ENCODE data around the gene BNC2.
A peak's percentile ranks its signal among the peaks of the same experiment; 100 is the strongest.
"Not testable (repeated sequence)": the region's sequence is repeated elsewhere in the genome, so short reads cannot be mapped to it uniquely, and the experiment has no call there.

Gene BNC2, protein sequence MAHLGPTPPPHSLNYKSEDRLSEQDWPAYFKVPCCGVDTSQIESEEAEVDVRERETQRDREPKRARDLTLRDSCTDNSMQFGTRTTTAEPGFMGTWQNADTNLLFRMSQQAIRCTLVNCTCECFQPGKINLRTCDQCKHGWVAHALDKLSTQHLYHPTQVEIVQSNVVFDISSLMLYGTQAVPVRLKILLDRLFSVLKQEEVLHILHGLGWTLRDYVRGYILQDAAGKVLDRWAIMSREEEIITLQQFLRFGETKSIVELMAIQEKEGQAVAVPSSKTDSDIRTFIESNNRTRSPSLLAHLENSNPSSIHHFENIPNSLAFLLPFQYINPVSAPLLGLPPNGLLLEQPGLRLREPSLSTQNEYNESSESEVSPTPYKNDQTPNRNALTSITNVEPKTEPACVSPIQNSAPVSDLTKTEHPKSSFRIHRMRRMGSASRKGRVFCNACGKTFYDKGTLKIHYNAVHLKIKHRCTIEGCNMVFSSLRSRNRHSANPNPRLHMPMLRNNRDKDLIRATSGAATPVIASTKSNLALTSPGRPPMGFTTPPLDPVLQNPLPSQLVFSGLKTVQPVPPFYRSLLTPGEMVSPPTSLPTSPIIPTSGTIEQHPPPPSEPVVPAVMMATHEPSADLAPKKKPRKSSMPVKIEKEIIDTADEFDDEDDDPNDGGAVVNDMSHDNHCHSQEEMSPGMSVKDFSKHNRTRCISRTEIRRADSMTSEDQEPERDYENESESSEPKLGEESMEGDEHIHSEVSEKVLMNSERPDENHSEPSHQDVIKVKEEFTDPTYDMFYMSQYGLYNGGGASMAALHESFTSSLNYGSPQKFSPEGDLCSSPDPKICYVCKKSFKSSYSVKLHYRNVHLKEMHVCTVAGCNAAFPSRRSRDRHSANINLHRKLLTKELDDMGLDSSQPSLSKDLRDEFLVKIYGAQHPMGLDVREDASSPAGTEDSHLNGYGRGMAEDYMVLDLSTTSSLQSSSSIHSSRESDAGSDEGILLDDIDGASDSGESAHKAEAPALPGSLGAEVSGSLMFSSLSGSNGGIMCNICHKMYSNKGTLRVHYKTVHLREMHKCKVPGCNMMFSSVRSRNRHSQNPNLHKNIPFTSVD

DNA sequence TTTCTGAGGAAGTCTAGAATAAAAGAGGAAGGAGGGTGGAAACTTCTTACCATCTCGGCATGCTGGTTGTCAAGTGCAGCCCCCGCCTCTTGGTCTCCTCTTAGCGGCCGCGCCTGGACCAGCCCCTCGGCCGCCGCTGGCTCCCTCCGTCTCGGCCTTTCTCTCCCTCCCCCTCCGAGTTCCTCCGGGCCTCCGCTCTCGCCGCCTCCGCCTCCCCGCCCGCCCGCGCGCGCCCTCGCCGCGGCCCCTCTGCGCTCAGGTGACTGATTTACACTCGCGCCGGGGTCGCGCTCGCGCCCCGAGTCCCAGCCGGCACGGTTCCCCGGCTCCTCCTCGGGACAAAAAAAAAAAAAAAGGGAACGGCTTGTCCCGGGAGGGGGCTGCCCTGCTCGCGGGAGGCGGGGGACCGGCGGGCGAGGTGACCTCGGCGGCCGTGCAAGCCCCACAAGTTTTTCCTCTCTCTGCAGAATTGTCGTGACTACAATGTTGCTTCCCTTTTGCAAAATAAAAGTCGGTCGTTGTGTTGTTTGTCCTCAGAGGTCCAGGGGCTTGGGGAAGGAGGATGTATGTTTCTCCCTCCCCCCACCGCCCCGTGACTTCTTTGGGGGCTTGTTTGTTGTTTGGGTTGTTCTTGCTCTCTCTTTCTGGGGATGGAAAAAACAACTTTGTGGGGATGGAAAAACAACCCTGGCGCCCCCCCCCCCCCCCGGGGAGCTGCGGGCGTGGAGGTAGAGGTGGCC lies at the start of gene BNC2:
TSS of gene BNC2 (minus strand) at position 75 of the 740 bp plus-strand sequence. CDS start at position 53, 22 bp downstream.
- DNase-seq = peak; percentile 12

DNA sequence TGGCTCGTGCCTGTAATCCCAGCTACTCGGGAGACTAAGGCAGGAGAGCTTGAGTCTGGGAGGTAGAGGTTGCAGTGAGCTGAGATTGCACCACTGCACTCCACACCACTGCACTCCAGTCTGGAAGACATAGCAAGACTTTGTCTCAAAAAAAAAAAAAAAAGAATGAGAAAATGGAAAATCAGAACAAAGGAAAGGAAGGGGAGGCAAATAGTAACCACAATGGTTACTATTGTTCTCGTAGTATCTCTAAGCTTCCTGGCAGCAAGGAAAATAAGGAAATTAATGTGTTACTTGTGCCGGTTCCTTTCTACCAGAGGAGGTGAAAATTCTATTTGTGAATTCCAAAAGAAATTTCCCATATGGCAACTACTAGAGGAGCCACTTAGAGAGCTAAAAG lies 48.5 kb upstream of the BNC2 start:
- no peak for DNase-seq

DNA sequence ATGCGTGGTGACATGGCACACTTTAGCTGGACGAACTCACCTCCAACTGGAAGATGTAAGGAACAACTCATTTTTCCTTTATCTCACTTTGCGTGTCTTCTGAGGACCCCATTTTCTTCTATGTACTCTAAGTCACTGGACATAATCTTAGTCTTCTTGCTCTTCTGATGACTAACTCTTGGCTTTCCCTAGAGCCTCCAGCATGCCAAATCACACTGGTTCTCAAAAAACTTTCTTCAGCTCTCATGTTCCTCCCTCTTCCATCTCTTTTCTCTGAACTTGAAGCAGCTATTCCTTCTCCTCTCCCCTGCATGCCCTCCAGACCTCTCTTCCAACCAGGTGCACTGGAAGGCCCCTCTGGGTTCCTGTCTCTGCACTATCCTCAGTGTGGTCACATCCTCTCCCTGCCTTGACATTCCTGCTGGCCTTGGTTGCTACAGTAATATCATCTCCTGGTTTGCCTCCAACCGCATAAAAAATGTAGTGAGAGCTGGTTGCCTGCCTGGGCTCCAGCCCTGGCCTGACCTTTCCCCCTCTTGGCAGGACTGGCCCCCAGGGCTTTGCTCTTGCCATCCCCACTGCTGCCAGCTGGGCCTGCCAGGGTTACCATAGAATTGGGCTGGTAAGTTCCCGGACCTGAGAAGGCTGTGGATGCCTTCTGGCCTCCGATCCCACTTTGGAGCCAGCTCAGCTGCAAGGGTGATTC lies 44.8 kb upstream of the BNC2 start:
- no peak for DNase-seq

DNA sequence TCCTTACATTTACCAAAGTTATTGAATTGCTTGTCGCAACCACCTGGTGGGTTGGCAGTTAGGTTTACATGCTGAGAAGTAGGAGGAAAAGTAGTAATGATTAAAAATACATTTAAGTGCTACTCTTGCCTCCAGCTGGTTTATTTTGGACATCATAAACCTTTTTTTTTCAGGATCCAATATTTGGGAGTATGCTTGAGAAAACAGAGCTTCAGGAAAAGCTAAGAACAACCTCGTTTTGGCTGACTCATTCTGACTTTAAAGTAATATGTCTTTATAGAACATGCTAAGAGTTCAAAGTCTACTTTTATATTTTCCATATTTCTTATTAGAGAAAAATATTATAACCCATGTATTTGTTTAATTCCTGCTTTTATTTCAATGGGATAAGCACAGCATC lies 41.7 kb upstream of the BNC2 start:
- no peak for DNase-seq

DNA sequence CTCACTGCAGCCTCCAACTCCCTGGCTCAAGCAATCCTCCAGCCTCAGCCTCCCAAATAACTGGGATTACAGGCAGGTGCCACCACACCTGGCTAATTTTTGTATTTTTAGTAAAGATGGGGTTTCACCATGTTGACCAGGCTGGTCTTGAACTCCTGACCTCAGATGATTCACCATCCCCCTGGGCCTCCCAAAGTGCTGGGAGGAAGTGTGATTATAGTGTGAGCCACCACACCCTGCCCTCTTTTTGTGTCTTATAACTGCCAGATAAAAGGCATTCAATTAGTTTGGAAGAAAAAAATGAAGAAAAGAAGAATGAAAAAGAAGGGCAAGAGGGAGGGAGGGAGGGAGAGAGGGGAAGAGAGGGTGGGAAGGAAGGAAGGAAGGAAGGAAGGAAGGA lies 37.7 kb upstream of the BNC2 start:
- not testable (repeated sequence) for DNase-seq

DNA sequence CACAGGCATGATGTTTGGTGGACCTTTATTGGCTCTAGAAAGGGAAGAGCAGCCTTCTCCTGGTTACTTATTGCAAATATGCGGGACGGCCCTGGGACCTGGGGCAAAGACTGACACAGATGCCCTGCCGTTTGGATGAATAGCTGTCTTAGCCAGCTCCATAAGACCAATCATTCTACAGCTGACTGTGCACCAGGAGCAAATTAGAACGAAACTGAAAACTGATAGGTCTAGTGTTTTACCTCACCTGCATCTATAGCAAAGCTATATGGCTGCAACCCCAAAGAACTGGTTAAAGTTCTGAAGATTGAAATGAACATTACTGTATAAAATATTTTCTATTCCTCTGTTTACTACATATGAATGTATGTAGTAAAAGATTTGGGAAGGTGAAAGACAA lies 34.2 kb upstream of the BNC2 start:
- DNase-seq = no peak

DNA sequence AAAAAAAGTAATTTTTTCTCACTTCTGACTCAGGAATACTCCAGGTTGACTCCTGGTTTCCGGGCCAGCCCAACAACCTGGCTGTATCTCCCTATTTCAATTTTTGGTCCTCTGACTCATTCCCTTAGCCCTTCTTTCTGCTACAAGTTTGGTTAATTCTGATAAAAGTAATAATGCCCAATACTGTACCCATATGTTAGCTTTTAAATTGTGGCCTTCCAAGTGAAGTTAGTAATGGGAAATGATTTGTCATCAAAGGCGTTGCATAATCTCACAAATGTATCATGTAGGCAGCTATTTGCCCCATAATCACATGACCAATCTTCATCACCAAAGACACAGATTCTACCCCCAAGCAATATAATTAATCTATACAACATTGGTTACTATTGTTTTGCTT lies 31.1 kb upstream of the BNC2 start:
- DNase-seq = no peak

DNA sequence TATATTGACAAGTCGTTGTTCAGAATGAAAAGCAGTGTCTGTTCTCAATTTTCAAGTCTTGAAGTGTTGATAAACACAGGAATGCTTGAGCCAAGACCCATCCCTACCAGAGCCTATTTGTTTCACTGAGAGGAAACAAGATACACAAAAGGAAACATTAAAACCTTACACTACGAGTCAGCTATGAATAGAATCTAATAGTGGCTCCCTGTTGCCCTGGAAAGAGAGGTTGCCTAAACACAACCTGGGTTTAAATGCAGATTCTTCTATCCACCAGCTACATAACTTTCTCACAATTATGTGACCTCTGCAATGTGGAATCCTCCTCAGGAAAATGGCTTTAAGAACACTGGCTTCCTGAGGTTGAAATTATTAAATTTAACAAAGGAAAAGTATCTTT lies 29.1 kb upstream of the BNC2 start:
- no peak for DNase-seq

DNA sequence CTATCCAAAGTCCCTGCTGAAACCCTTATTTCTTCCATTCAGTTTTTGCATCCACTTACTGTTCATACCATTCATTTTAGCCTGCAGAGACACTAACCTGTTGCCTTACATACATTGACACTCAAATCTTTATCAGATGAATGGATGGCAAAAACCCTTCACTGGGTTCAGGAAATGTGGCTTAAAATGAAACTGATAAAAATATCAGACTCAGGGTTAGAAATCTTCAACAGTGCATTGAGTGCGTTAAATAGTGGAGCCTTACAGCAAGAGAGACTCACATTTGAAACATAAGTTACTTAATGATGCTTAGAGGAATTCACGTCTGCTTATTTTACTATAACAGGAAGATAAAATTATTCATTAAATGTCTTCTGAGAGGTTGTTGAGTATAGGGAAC lies 28.0 kb upstream of the BNC2 start:
- DNase-seq = no peak

DNA sequence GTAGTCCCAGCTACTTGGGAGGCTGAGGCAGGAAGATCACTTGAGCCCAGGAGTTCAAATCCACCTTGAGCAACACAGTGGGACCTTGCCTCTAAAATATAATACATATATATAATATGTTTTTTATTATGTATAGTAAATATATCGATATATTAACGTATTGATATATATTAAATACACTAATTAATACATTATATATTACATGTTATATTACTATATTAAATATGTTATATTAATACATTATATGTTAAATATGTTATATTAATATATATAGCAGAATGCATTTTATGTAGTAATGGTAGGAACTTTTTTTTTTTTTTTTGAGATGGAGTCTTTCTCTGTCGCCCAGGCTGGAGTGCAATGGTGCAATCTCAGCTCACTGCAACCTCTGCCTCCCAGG lies 18.1 kb upstream of the BNC2 start:
- DNase-seq = no peak

DNA sequence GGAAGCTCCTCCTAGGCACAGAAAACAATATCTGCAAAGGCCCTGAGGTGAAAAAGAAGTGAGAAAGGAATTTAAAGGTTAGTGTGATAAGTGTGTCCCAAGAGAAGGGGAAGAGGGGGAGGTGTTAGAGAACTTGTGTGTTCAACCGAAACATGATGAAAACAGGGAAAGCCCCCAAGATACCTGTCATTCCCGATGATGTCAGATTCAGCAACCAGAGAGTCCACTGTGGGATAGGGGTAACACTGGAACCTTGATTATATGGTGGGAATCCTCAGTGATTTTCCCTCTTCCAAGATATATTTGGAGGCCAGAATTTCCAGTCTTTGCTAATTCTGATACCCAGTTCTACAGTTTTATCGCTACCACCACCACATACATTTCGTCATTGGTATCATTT lies 15.5 kb upstream of the BNC2 start:
- no peak for DNase-seq

DNA sequence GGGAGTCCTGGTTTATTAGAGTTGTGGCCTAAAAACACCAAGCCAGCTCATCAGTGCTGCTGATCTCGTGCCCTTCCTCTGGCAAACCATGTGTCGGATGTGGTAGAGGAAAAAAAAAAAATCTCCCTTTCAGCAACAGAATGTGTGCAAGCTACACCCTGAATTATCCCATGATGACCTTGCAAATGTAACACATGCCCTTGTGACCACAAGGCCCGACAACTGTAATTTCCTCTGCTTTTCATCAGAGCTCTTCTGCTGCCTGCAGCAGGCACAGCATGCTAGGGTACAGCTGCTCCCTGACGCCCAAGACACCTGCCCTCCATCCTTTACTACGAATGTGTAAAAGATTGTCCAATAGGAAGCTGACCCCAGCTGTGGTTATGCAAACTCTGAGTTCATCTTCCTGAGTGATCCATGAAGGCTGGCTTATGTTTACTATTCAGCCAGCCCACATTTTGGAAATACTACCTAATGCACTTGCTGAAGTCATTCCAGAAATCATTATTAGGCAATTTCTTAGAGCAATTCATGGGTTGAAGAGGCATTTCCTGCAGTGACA lies 14.6 kb upstream of the BNC2 start:
- no peak for DNase-seq

DNA sequence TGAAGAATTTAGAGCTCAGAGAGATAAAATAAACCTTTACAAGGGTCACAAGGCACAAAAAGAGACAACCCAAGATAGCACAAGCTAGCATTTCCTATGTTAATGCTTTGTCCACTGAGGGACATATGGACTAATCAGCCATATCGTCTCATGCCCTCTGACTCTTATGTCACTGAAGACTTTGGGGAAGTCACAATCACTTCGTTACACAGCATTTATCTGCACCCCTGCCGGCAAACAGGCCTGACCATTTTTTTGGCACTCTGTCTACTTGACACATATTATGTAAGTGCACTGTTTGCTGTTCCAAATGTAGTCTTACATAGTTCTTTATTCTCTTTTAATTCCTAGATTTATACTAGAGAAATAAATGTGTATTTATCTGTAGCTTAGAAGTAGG lies 13.9 kb upstream of the BNC2 start:
- DNase-seq = no peak

DNA sequence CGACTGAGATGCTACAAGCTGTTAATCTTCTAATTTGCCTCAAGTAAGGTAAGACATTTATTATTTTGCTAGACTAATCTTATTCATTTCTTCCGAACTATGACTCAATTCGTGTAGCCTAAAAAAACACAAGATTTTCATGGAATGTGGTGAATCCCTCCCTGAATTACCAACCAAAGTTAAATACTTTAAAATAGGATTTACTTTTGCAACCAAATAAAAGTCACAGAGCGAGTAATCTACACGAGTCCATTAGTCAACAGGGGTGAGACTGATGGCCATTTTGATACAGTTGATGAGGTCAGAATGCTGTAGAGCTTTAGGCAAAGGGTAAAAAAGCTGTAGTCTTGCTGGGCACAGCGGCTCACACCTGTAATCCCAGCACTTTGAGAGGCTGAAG lies 13.1 kb upstream of the BNC2 start:
- no peak for DNase-seq

DNA sequence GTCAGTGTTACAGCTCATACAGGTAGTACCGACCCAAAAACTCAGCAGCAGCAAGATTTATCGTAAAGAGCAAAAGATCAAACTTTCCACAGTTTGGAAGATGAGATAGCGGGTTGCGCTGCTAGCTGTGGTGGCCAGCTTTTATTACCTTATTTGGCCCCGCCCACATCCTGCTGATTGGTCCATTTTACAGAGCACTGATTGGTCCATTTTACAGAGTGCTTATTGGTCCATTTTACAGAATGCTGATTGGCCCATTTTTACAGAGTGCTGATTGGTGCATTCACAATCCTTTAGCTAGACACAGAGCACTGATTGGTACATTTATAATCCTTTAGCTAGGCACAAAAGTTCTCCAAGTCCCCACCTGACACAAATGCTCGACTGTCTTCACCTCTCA lies 12.0 kb upstream of the BNC2 start:
- not testable (repeated sequence) for DNase-seq

DNA sequence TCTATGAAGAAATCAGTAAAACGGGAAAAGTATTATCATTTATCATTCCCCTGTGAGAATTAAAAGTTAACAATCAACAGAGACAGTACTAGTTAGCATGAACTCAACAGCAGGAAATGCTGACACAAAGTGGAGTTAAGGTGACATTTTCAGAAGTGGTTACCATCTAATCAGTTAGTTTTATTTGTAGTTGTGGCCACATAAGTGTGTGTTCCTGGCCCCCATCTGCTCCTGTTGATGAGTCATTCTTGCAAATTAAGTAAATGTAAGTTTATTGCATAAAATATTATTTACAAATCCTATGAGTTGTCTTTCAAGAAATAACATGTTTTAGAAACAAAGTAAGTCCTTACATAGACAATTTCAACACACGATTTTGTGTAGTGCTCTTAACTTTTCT lies 8.9 kb upstream of the BNC2 start:
- no peak for DNase-seq

DNA sequence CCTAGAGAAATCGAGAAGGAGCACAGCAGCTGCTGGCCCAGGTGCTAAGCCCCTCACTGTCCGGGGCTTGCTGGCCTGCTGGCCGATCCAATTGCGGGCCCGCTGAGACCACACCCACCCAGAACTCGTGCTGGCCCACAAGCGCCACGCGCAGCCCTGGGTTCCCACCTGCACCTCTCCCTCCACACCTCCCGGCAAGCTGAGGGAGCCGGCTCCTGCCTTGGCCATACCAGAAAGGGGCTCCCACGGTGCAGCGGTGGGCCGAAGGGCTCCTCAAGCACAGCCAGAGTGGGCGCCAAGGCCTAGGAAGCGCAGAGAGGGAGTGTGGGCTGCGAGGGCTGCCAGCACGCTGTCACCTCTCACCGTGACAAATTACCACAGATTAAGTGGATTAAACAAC lies 6.8 kb upstream of the BNC2 start:
- no peak for DNase-seq

DNA sequence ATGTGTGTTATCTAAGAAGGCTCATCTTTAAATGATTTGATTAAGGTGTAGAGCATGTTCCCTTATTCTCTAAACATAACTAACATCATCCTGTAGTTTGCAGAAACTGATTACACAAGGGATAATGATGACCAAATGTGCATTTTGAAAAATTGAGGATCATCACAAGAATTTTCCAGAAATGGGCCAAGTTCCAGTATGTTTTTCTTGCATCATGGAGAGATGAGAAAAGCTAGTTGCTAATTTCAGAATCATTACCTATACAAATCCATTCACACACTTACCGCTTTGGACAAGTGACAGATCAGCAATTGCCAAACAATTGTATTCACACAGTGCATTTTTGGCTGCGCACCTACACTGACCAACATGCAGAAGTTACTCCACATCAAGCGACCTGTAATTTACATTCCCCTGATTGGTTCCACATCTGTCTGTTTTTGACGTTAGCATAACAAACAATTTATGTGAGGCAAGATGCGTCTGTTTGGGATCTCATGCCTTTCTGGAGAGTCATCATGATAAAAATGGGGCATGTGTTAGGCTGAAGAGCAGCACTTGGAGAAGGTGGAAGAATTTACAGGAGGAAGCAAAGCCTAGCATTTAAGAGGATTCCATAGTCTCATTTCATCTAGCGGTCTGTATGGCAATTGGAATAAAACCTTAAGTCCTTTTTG lies 2.8 kb upstream of the BNC2 start:
- no peak for DNase-seq

DNA sequence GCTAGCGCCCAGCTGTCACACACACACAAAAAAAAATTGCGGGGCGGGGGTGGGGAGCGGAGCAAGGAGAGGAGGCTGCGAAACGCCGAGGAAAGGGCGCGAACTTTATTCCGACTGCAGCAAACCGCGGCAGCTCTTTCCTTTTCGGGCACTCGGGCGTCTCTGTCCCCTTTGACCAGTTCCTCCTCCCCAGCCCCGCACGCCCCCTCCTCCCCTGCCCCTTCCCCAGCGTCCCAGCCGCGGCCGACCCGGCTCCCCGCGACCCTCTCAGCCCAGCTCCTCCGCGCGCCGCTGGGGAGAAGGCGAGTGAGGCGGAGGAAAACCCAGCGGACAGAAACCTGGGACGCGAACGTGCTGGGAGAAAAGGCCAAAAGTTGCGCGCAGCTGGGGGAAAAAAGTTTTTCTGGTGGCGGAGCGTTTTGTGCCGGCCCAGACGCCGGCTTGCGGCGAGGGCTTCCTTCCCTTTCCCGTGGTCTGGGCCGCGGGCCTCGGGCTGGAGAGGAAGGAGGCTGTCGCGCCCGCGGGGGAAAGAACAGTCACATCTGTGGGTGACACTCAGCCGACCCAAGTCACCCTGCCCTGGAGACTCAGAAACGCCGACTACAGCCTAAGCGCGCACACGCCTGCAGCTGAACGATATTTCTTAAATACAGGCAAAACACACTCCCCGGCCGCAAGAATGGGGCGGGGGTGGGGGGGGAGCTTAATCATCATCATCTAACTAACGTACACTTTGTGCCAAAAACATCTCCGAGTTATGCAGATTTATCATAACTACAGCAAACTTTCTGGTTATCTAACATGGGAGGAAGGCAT lies 1.1 kb upstream of the BNC2 start:
- no peak for DNase-seq

DNA sequence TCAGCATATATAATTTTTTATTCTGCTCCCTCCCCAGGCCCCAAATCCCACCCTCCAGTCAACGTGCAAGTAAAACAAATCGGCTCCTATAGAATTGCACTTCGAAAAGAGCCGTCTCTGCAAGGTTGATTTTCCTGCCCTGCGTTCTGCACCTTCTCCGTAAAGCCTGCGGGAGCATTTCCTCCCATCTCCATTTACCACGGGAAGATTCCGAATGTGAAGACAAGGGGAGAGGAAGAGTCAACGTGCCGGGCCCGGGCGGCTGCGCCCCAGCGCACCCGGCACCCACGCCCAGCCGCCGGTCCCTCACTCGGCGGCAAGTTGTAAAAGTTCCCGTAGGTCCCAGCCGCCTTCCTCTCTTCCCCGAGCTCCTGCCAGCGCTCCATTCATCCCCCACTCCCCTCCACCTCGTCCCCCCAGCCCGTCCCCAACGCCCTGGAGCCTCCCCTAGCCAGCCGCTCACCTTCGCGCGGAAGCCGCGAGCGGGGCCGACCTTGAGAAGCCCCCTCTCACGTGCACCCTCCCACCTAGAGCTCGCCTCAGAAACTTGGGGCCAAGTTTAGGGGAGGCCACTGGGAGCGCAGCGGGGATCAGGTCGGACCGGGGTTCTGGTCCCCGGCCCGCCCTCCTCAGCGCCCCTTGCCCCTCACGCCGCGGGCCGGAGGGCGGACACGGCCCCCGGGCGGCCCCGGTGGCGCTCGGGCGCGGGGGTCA lies 431 bp downstream of the BNC2 start:
- no peak for DNase-seq
